GM12801 (cell line): ENCODE results near the gene KRT6B.

Experiments
- CTCF ChIP-seq: IDR thresholded peaks from one replicate; pipeline ENCODE4 v1.5.1; 2011; ENCODE audit warnings: control low read depth; ENCODE audit not compliant: insufficient read length; ENCODE audit errors: extremely low read depth

KRT6B gene

GRCh38 chr12:52480073-52480472 is 28.1 kb upstream of the KRT6B start:
- no peak for TF ChIP-seq CTCF

GRCh38 chr12:52477651-52478050 is 25.7 kb upstream of the KRT6B start:
- TF ChIP-seq CTCF = no peak

- no peak for TF ChIP-seq CTCF
Observed at GRCh38 chr12:52474212-52474611, 22.3 kb upstream of the KRT6B start.

- no peak for TF ChIP-seq CTCF
Observed at GRCh38 chr12:52473768-52474167, 21.8 kb upstream of the KRT6B start, which contains the start of gene KRT6C. Gene KRT6C, minus strand, starts transcription at chr12:52473805. Its CDS starts 68 bp downstream, at chr12:52473737.

- TF ChIP-seq CTCF = no peak
Observed at GRCh38 chr12:52469853-52470252, 17.9 kb upstream of the KRT6B start.

GRCh38 chr12:52464897-52465296 is 13.0 kb upstream of the KRT6B start:
- no peak for TF ChIP-seq CTCF

- no peak for TF ChIP-seq CTCF
Observed at GRCh38 chr12:52461693-52462092, 9.7 kb upstream of the KRT6B start.

GRCh38 chr12:52458861-52459260 is 6.9 kb upstream of the KRT6B start:
- no peak for TF ChIP-seq CTCF
